Panc1 (cell line): Measurements from ENCODE around the gene GUF1. TPM values are rescaled to one million over a fixed set of nuclear protein-coding genes. Genes with fewer than 3 reads are reported as not detected.

Experiments
- ATAC-seq: fragments of 200-7000 bp; cut with Tn5 transposase; 2 replicates; pipeline ENCODE4 v1.9.1; 2020; ENCODE audit warnings: mild to moderate bottlenecking, moderate library complexity
- BruUV-seq: library from RNA; stranded (reverse); fragments of 400-500 nt; replicated peaks from 2 replicates; lab custom pipeline; 2021; lab: Mats Ljungman, UMichigan
- CTCF ChIA-PET: fragments of 300-600 bp; sonication (Branson Sonifier 250); formaldehyde crosslinking; loops from one replicate; lab custom pipeline; 2022; ENCODE audit warnings: antibody characterized with exemption; lab: Charles Lee
- POLR2A ChIA-PET: fragments of 300-600 bp; sonication (Branson Sonifier 250); formaldehyde crosslinking; loops from one replicate; lab custom pipeline; 2022; ENCODE audit warnings: antibody characterized with exemption; lab: Charles Lee
- DNase-seq: peaks from one replicate; pipeline ENCODE4 v3.0.0-alpha.2; 2010; ENCODE audit warnings: low read depth, low spot score
- H3K27ac ChIP-seq: 2 replicates; pipeline ENCODE4 v1.5.1; 2011; ENCODE audit warnings: mild to moderate bottlenecking, low read length, inconsistent platforms
- H3K27me3 ChIP-seq: fragments of 200-500 bp; sonication (Bioruptor generic); 2 replicates; pipeline ENCODE4 v1.6.0; 2014; ENCODE audit warnings: low read length, inconsistent platforms; ENCODE audit not compliant: control insufficient read depth, insufficient read depth
- H3K36me3 ChIP-seq: fragments of 200-500 bp; sonication (Bioruptor generic); 2 replicates; pipeline ENCODE4 v1.5.1; 2014; ENCODE audit warnings: inconsistent platforms, mild to moderate bottlenecking, low read length, moderate library complexity; ENCODE audit not compliant: control insufficient read depth, insufficient read depth
- H3K4me1 ChIP-seq: 2 replicates; pipeline ENCODE4 v1.5.1; 2011; ENCODE audit warnings: inconsistent platforms, mild to moderate bottlenecking, low read length, moderate library complexity; ENCODE audit not compliant: control insufficient read depth, insufficient read depth
- H3K4me3 ChIP-seq, 2 experiments: 2 replicates each; pipeline ENCODE4 v1.5.1; 2011 to 2012; ENCODE audit warnings: low read depth in 2 of 2, low read length in 2 of 2, mild to moderate bottlenecking in 2 of 2, inconsistent platforms in 1 of 2, moderate library complexity in 1 of 2
- H3K9me3 ChIP-seq: fragments of 200-500 bp; sonication (Bioruptor generic); 2 replicates; pipeline ENCODE4 v1.5.1; 2014; ENCODE audit warnings: low read depth, mild to moderate bottlenecking, inconsistent platforms, low read length, moderate library complexity; ENCODE audit not compliant: control insufficient read depth, insufficient read depth
- POLR2AphosphoS5 ChIP-seq: IDR thresholded peaks from 2 replicates; pipeline ENCODE4 v1.6.1; 2012; ENCODE audit warnings: mild to moderate bottlenecking, low read depth, low read length, moderate library complexity
- SIN3A ChIP-seq: IDR thresholded peaks from 2 replicates; pipeline ENCODE4 v1.6.1; 2012; ENCODE audit warnings: low read depth, mild to moderate bottlenecking, low read length, moderate library complexity, borderline replicate concordance; ENCODE audit not compliant: insufficient read depth
- TCF7L2 ChIP-seq: IDR thresholded peaks from 2 replicates; pipeline ENCODE4 v1.6.1; 2011; ENCODE audit warnings: mild to moderate bottlenecking, low read depth, low read length, inconsistent platforms
- in situ Hi-C: cut with HindIII; loops from 2 replicates; pipeline ENCODE4 v1.10.0; 2016; ENCODE audit warnings: low sequenced_read_pairs, low pct_unique_long_range_greater_than_20kb
- intact Hi-C: fragments of 100-400 bp; cut with micrococcal nuclease; formaldehyde crosslinking; loops from one replicate; pipeline ENCODE4 v1.10.0; 2022; ENCODE audit not compliant: unreplicated experiment
- total RNA-seq: library from RNA; stranded (reverse); gene quantifications from one replicate; pipeline ENCODE4 v1.2.1, GENCODE V29; 2021; ENCODE audit not compliant: unreplicated experiment
- TF ChIP-seq, protein P1 (sequence below), 2 experiments: IDR thresholded peaks; 2 replicates each; pipeline ENCODE4 v1.6.1; 2011 to 2012; ENCODE audit warnings: low read depth in 2 of 2, control low read depth in 1 of 2, low read length in 1 of 2, mild to moderate bottlenecking in 1 of 2, moderate library complexity in 1 of 2; ENCODE audit not compliant: insufficient read depth in 1 of 2
- TF ChIP-seq, protein P2 (sequence below): fragments of 450-650 bp; IDR thresholded peaks from 2 replicates; pipeline ENCODE4 v1.5.1; 2017; ENCODE audit warnings: mild to moderate bottlenecking

The GUF1 gene
- total RNA-seq, 1 experiment from 2014 or later, result 11.6 TPM

DNA sequence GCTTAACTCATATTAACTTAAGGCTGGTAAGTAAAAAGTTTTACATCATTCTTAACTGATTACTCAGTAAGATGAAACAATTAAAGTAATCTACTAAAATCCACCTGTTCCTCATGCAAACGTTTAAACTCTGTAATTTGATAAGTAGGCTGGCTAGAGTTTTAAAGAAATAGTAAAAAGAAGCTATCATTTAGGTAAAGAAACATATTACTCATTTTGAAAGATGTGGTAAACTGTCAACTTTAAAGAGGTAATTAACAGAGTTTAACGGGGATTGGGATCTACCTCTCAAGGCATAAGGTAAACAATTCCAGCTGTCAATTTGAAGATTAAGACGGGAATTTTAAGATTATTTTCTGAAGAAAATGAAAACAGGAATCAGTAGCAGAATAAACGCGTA, 38.4 kb downstream of the GUF1 start:
- intact Hi-C loops (no loop called here), in situ Hi-C loops (no loop called here)
- H3K27ac ChIP-seq, result no peak overlapping the region
- no peaks in the 10 kb centered on the region for H3K36me3 ChIP-seq
- no TSS peak for BruUV-seq
- H3K9me3 ChIP-seq, result no peaks in the 10 kb centered on the region
- no peak for TF ChIP-seq SIN3A
- TF ChIP-seq, protein P1, sequence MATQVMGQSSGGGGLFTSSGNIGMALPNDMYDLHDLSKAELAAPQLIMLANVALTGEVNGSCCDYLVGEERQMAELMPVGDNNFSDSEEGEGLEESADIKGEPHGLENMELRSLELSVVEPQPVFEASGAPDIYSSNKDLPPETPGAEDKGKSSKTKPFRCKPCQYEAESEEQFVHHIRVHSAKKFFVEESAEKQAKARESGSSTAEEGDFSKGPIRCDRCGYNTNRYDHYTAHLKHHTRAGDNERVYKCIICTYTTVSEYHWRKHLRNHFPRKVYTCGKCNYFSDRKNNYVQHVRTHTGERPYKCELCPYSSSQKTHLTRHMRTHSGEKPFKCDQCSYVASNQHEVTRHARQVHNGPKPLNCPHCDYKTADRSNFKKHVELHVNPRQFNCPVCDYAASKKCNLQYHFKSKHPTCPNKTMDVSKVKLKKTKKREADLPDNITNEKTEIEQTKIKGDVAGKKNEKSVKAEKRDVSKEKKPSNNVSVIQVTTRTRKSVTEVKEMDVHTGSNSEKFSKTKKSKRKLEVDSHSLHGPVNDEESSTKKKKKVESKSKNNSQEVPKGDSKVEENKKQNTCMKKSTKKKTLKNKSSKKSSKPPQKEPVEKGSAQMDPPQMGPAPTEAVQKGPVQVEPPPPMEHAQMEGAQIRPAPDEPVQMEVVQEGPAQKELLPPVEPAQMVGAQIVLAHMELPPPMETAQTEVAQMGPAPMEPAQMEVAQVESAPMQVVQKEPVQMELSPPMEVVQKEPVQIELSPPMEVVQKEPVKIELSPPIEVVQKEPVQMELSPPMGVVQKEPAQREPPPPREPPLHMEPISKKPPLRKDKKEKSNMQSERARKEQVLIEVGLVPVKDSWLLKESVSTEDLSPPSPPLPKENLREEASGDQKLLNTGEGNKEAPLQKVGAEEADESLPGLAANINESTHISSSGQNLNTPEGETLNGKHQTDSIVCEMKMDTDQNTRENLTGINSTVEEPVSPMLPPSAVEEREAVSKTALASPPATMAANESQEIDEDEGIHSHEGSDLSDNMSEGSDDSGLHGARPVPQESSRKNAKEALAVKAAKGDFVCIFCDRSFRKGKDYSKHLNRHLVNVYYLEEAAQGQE (IDR thresholded peaks at IDR 0.05; ENCODE audit: insufficient read depth in 1 of 2, low read depth in 2 of 2, low read length in 1 of 2), result no peak
- no peak for TF ChIP-seq POLR2AphosphoS5
- DNase-seq, result no peak
- H3K4me1 ChIP-seq, result no peaks in the 10 kb centered on the region; the same call in 1 of the 2 replicates
- H3K4me3 ChIP-seq, result no peak overlapping the region
- H3K27me3 ChIP-seq, result no peaks in the 10 kb centered on the region
- ATAC-seq, result no peak
- CTCF ChIA-PET, result no interaction called here
- POLR2A ChIA-PET, result no interaction called here

DNA sequence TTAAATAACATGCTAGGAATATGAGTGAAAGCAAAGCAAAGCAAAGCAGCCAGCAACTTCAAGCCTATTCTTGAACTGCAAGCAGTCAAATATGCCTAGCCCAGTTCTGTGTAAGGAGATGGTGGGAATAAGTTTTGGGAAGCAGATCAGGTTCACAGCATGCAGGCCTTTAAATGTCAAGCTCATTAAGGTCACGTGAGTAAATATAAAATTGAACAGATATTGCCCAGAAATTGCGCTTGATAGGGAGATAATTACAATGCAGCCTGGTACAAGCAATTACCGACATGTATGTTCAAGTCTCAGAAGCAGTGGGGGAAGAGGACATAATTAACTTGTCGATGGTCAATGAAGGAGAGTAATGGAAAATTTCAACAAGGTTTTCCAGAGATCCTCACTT, 42.2 kb downstream of the GUF1 start:
- intact Hi-C loops (no loop called here), in situ Hi-C loops (no loop called here)
- BruUV-seq, result no TSS peak
- no peak overlapping the region for H3K4me3 ChIP-seq
- CTCF ChIA-PET, result no interaction called here
- H3K9me3 ChIP-seq, result no peaks in the 10 kb centered on the region
- H3K36me3 ChIP-seq, result no peaks in the 10 kb centered on the region
- TF ChIP-seq TCF7L2, result no peak
- TF ChIP-seq POLR2AphosphoS5, result no peak
- TF ChIP-seq, protein P1 (IDR thresholded peaks at IDR 0.05; ENCODE audit: insufficient read depth in 1 of 2, low read depth in 2 of 2, low read length in 1 of 2), result no peak
- TF ChIP-seq, protein P2, sequence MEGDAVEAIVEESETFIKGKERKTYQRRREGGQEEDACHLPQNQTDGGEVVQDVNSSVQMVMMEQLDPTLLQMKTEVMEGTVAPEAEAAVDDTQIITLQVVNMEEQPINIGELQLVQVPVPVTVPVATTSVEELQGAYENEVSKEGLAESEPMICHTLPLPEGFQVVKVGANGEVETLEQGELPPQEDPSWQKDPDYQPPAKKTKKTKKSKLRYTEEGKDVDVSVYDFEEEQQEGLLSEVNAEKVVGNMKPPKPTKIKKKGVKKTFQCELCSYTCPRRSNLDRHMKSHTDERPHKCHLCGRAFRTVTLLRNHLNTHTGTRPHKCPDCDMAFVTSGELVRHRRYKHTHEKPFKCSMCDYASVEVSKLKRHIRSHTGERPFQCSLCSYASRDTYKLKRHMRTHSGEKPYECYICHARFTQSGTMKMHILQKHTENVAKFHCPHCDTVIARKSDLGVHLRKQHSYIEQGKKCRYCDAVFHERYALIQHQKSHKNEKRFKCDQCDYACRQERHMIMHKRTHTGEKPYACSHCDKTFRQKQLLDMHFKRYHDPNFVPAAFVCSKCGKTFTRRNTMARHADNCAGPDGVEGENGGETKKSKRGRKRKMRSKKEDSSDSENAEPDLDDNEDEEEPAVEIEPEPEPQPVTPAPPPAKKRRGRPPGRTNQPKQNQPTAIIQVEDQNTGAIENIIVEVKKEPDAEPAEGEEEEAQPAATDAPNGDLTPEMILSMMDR, result no peak
- TF ChIP-seq SIN3A, result no peak
- no peak for ATAC-seq
- H3K27ac ChIP-seq, result no peak overlapping the region
- H3K27me3 ChIP-seq, result no peaks in the 10 kb centered on the region
- POLR2A ChIA-PET, result interaction anchor here (0.7 kb wide), 1 partner anchor 48 kb away, joined by 3 read pairs; no protein-coding TSS in a partner anchor
- H3K4me1 ChIP-seq, result peaks cover 4% of the 10 kb centered on the region; the same call in 1 of the 2 replicates
- no peak for DNase-seq
